HS-5 (cell line): ENCODE results near the gene SNRPN.
"Not testable (repeated sequence)": the region's sequence is repeated elsewhere in the genome, so short reads cannot be mapped to it uniquely, and the experiment has no call there.

Experiments
- DNase-seq: peaks from one replicate; pipeline ENCODE4 v3.0.0-alpha.2; 2012; ENCODE audit warnings: low read depth

SNRPN gene

GRCh38 chr15:24954783-24955530 lies at the start of gene SNRPN, which contains the start of gene SNURF:
Gene SNRPN, plus strand, starts transcription at chr15:24954987. Its CDS starts 19,467 bp downstream, at chr15:24974454.
Gene SNURF, plus strand, starts transcription at chr15:24954987. Its CDS starts 62 bp downstream, at chr15:24955049.
- DNase-seq = no peak

DNA sequence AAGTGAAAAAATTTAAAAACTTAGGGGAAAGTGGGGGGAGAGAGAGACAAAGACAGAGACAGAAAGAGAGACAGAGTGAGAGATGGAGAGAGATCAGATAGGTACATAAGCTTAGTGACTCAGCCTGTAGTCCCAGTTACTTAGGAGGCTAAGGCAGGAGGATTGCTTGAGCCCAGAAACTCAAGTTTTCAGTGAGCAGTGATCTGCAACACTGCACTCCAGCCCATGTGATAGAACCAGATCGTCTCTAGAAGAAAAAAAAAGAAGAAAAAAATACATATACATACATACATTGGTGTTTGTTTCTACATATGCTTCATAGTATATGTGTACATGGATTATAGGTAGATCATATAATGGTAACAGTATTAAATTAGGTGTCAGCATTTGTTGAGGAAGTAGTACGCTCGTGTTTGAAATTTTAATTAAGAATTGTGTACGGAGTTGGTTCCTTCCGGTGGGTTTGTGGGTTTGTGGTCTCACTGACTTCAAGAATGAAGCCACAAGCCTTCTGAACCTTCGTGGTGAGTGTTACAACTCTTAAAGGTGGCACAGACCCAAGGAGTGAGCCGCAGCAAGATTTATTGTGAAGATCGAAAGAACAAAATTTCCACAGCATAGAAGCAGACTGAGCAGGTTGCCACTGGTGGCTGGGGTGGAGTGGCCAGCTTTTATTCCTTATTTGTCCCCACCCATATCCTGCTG lies 38.3 kb upstream of the SNRPN start:
- no peak for DNase-seq

GRCh38 chr15:24917431-24917830 lies 37.4 kb upstream of the SNRPN start:
- DNase-seq = no peak

DNA sequence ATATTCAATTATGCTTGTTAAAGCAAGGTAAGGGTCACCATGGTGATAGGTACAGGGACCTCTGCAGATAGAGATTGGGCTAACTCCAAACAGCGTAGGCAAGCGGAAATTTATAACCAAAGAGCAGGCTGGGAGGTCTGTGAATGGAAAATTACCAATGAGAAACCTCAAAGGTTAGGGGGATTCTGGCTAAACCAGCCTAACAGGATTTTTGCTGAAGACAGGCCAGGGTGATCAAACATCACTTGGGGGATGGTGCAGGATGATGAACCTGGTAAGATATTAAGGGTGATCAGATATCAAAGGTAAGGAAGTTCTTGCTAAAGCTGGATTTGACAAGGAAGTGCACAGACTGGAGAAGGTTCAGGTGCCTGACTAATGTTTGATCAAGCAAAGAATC lies 35.3 kb upstream of the SNRPN start:
- no peak for DNase-seq

GRCh38 chr15:24922781-24923180 lies 32.0 kb upstream of the SNRPN start:
- DNase-seq = not testable (repeated sequence)

DNA sequence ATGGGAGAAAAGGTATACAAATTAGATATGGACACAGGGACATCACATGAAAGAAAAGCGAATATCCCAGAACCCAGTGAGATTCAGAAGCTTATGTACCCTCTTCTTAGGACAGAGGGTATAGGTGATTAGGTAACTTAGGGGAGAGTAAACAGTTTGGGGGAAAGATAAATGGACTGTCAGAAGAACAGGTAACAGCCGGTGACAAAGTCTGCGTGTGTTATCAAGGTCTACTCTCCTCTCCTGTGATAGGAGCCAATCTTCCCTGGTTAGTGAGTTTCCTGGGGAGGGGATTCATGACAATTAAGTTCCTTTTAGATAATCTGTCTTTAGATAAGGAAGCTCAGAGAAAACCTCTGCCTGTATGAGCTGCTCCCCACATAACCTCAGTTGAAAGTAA lies 30.6 kb upstream of the SNRPN start:
- no peak for DNase-seq

- no peak for DNase-seq
Measured at GRCh38 chr15:24924621-24925020, 30.2 kb upstream of the SNRPN start.

DNA sequence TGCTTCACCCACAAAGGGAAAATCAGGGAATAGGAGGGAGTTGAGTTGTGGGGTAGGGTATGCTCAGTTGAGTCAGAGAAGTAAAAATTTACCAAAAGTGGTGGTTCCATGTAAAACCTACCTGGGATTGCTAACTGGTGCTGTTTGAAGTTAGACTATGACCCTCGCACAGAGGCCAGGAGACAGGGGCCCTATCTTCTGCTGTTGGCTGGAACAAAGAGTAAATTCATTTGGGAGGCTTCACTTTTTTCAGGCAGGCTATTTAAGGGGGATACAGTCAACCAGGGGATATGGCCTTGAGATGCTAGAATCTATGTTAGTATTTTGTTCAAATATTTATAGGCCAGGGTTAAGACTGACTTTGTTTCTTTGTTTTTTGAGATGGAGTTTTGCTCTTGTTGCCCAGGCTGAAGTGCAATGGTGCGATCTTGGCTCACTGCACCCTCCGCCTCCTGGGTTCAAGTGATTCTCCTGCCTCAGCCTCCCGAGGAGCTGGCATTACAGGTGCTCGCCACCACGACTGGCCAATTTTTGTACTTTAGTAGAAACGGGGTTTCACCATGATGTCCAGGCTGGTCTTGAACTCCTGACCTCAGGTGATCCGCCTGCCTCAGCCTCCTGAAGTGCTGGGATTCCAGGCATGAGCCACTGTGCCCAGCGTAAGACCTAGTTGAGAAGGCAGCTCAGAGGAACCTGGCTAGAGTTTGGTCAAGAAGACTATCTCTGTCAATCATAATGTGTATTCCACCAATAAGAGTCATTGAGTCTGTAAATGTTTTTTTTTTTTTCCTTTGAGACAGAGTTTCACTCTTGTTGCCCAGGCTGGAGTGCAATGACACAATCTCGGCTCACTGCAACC lies 22.7 kb upstream of the SNRPN start:
- DNase-seq = not testable (repeated sequence)

GRCh38 chr15:24933716-24934115 lies 21.1 kb upstream of the SNRPN start:
- DNase-seq = no peak

- DNase-seq = not testable (repeated sequence)
Measured at GRCh38 chr15:24938224-24938623, 16.6 kb upstream of the SNRPN start.

DNA sequence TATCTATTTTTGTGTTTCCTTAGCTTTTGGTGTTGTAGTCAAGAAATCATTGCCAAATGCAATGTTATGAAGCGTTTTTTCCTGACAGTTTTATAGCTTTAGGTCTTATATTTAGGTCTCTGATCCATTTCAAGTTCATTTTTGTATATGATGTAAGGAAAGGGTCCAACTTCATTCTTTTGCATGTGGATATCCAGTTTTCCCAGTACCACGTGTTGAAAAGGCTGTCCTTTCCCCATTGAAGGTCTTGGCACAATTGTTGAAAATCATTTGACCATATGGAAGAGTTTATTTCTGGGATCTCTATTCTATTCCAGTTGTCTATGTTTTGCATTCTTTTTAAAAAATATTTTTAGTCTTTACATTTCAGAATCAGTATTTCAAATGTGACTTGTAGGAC lies 14.6 kb upstream of the SNRPN start:
- no peak for DNase-seq

GRCh38 chr15:24943361-24943760 lies 11.4 kb upstream of the SNRPN start:
- DNase-seq = no peak

DNA sequence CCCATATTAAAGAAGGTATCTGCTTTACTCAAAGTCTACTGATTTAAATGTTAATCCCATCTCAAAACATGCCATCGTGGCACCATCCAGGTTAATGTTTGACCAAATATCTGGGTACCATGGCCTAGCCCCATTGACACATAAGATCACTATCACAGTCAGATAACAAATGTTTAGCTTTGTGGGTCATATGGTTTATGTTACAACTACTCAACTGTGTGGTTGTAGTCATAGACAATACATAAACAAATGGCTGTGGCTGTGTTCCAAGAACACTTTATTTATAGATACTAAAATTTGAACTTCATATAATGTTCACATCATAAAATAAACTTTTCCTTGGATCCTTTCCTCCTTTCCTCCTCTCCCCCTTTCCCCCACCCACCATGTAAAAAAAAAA lies 9.8 kb upstream of the SNRPN start:
- DNase-seq = no peak

GRCh38 chr15:24945711-24946110 lies 9.1 kb upstream of the SNRPN start:
- DNase-seq = no peak

GRCh38 chr15:24948495-24948894 lies 6.3 kb upstream of the SNRPN start:
- DNase-seq = no peak

GRCh38 chr15:24955531-24955921 lies 739 bp downstream of the SNRPN start:
- no peak for DNase-seq

DNA sequence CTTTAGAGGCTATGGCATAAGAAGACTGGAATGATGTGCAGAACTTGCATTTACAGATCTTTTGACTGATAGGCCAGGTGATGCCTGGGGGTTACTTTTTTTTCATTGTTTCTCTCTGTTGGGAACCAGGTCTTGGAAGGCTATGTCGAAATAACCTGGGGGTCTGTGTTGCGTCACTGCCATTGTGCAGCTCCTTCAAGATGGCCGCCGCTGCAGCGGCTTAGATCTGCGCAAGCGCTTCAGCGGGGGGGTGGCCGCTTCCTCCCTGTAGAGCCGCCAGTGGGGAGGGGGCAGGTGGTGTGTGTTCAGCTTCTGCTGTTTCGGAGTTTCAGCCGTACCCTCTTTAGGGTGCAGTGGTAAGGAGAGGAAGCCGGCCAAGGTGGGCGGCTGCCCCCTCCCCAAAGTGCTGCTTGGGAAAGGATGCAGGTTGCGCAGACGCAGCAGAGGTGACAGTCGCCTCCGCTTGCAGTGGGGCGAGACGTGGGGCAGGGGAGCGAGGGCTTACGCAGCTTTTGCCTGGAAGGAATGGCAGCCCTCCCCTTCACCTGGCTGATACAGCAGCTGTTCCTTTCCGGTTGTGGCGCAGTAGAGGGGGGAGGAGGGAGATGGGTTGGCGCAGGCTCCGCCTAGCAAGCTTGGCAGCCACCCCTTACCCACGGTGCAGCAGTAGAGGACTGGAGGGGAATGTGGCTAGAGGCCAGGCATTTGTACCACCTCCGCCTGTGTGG lies 1.5 kb downstream of the SNRPN start:
- no peak for DNase-seq

GRCh38 chr15:24957691-24958090 lies 2.9 kb downstream of the SNRPN start:
- no peak for DNase-seq

DNA sequence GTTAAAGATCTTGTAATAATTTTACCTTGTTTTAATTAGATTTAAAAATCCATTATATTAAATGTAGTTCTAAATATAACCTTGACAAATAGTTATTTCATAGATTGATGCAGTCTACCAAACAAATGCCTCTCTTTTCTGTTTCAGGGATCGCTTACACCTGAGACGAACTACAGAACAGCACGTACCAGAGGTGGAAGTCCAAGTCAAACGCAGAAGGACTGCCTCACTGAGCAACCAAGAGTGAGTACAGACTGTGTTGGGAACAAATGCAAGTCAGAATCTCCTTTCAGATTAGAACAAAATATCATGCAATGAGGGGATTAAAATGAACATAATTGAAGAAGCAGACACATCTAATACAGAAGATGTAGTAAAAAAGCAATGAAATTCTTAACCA lies 7.2 kb downstream of the SNRPN start:
- no peak for DNase-seq

DNA sequence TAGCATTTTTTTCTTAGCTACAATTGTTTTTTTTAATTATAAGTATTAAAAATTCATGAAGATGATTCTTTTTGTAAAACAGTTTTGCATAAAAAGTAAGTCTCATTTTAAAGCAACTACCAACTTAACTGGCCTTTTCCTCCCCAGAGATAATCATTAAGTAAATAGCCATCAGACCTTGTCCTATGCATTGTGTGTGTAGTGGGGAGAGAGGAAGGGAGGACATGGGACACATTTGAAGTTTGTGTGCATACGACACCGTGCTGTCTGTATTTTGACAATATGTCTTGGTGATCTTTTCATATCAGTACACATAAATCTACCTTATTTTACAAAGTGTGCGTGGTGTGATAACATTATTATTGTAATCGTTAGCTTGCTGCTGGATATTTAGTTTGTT lies 8.1 kb downstream of the SNRPN start:
- no peak for DNase-seq

GRCh38 chr15:24966364-24967103 lies 11.7 kb downstream of the SNRPN start:
- no peak for DNase-seq
